Measurements from ENCODE around the gene CRLF2. TPM values are rescaled to one million over a fixed set of nuclear protein-coding genes. Genes with fewer than 3 reads are reported as not detected.
"Not testable (repeated sequence)": the region's sequence is repeated elsewhere in the genome, so short reads cannot be mapped to it uniquely, and the experiment has no call there.

The CRLF2 gene
- total RNA-seq, 1 experiment from 2014 or later, result 0.34 TPM

GRCh38 chrX:1159548-1159947 is 52.9 kb downstream of the CRLF2 start:
- no peak overlapping the region for H3K4me3 ChIP-seq (replicated peaks in 1 of 2; ENCODE audit: low read depth in 1 of 2, low read length in 2 of 2)
- CTCF ChIA-PET, result no interaction called here
- no TSS peak for BruUV-seq (replicated peaks)
- no peaks in the 10 kb centered on the region for H4K20me1 ChIP-seq (ENCODE audit: insufficient read depth)
- no peaks in the 10 kb centered on the region for H3K9me3 ChIP-seq (ENCODE audit: control insufficient read depth in 1 of 2, insufficient read depth in 1 of 2, low read depth in 1 of 2, low read length in 2 of 2)
- H3K4me1 ChIP-seq (ENCODE audit: control insufficient read depth in 1 of 2, insufficient read depth in 2 of 2, low read length in 2 of 2), result no peaks in the 10 kb centered on the region
- H3K9me2 ChIP-seq (ENCODE audit: insufficient read depth), result no peaks in the 10 kb centered on the region
- no peak overlapping the region for H3K4me2 ChIP-seq (ENCODE audit: low read length)
- H3K9ac ChIP-seq (ENCODE audit: low read length), result no peak overlapping the region
- intact Hi-C loops (cut with micrococcal nuclease), result no loop called here
- DNase-seq (ENCODE audit: low read depth, low spot score), result no peak
- H3K27ac ChIP-seq (ENCODE audit: low read depth, low read length), result no peak overlapping the region
- no peak overlapping the region for H2AFZ ChIP-seq (ENCODE audit: low read depth, low read length, poor library complexity, severe bottlenecking)
- POLR2A ChIA-PET, result no interaction called here
- TF ChIP-seq TCF7L2 (IDR thresholded peaks at IDR 0.05; ENCODE audit: borderline replicate concordance, extremely low read depth, insufficient read depth, insufficient read length) (no peak), FOSL1 (IDR thresholded peaks at IDR 0.05; ENCODE audit: low read depth) (no peak)
- TF ChIP-seq, protein P1, sequence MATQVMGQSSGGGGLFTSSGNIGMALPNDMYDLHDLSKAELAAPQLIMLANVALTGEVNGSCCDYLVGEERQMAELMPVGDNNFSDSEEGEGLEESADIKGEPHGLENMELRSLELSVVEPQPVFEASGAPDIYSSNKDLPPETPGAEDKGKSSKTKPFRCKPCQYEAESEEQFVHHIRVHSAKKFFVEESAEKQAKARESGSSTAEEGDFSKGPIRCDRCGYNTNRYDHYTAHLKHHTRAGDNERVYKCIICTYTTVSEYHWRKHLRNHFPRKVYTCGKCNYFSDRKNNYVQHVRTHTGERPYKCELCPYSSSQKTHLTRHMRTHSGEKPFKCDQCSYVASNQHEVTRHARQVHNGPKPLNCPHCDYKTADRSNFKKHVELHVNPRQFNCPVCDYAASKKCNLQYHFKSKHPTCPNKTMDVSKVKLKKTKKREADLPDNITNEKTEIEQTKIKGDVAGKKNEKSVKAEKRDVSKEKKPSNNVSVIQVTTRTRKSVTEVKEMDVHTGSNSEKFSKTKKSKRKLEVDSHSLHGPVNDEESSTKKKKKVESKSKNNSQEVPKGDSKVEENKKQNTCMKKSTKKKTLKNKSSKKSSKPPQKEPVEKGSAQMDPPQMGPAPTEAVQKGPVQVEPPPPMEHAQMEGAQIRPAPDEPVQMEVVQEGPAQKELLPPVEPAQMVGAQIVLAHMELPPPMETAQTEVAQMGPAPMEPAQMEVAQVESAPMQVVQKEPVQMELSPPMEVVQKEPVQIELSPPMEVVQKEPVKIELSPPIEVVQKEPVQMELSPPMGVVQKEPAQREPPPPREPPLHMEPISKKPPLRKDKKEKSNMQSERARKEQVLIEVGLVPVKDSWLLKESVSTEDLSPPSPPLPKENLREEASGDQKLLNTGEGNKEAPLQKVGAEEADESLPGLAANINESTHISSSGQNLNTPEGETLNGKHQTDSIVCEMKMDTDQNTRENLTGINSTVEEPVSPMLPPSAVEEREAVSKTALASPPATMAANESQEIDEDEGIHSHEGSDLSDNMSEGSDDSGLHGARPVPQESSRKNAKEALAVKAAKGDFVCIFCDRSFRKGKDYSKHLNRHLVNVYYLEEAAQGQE (IDR thresholded peaks at IDR 0.05; ENCODE audit: low read depth), result no peak
- no peak for ATAC-seq
- RAD21 ChIA-PET (ENCODE audit: low non-redundant PET in 1 of 2, low total read pairs in 2 of 2, uncharacterized antibody in 2 of 2, unreplicated experiment in 2 of 2), result no interaction called here
- no peaks in the 10 kb centered on the region for H3K27me3 ChIP-seq (ENCODE audit: insufficient read depth, low read length)
- H3K36me3 ChIP-seq (ENCODE audit: control insufficient read depth in 1 of 2, insufficient read depth in 2 of 2, low read length in 2 of 2), result no peaks in the 10 kb centered on the region
- H3K79me2 ChIP-seq (ENCODE audit: insufficient read depth, low read length), result no peaks in the 10 kb centered on the region

DNA sequence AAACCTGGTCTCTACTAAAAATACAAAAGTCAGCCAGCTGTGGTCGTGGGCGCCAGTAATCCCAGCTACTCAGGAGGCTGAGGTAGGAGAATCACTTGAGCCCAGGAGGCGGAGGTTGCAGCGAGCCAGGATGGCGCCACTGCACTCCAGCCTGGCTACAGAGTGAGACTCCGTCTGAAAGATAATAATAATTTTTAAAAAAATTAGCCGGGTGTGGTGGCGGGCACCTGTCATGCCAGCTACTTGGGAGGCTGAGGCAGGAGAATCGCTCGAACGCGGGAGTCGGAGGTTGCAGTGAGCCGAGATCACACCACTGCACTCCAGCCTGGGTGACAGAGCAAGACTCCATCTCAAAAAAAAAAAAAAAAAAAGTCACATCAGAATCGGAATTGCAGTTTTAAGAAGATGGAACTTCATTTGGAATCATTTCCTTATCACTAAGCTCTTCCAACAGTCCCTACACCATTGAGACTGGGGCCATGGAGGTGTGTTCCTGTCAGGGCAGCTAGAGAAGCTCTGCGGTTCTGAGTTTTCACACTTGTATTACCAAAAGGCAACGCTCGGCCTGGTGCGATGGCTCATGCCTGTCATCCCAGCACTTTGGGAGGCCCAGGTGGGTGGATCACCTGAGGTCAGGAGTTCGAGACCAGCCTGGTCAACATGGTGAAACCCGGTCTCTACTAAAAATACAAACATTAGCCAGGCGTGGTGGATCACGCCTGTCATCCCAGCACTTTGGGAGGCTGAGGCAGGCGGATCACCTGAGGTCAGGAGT is 55.6 kb downstream of the CRLF2 start:
- H3K4me3 ChIP-seq (replicated peaks in 1 of 2; ENCODE audit: low read depth in 1 of 2, low read length in 2 of 2); H3K79me2 ChIP-seq (ENCODE audit: insufficient read depth, low read length); H3K4me2 ChIP-seq (ENCODE audit: low read length); H2AFZ ChIP-seq (ENCODE audit: low read depth, low read length, poor library complexity, severe bottlenecking); H3K4me1 ChIP-seq (ENCODE audit: control insufficient read depth in 1 of 2, insufficient read depth in 2 of 2, low read length in 2 of 2); intact Hi-C loops (cut with micrococcal nuclease); POLR2A ChIA-PET; H3K9me2 ChIP-seq (ENCODE audit: insufficient read depth); H4K20me1 ChIP-seq (ENCODE audit: insufficient read depth); H3K9me3 ChIP-seq (ENCODE audit: control insufficient read depth in 1 of 2, insufficient read depth in 1 of 2, low read depth in 1 of 2, low read length in 2 of 2); CTCF ChIA-PET; BruUV-seq (replicated peaks); H3K27ac ChIP-seq (ENCODE audit: low read depth, low read length); H3K9ac ChIP-seq (ENCODE audit: low read length); H3K36me3 ChIP-seq (ENCODE audit: control insufficient read depth in 1 of 2, insufficient read depth in 2 of 2, low read length in 2 of 2); ATAC-seq; H3K27me3 ChIP-seq (ENCODE audit: insufficient read depth, low read length); RAD21 ChIA-PET (ENCODE audit: low non-redundant PET in 1 of 2, low total read pairs in 2 of 2, uncharacterized antibody in 2 of 2, unreplicated experiment in 2 of 2); DNase-seq (ENCODE audit: low read depth, low spot score): not testable (repeated sequence)
